Peyer's patch (tissue), 4 donors: ENCODE measurements around the gene RPL27.

Experiments
- CTCF ChIP-seq, 6 experiments: fragments of 450-650 bp in 4 of 6; fragments of 200-600 bp in 2 of 6; sonication (generic) in 1 of 6; IDR thresholded peaks; one replicate each; pipeline ENCODE4 v1.5.1; 2017 to 2019; ENCODE audit warnings: antibody characterized with exemption in 6 of 6, mild to moderate bottlenecking in 3 of 6, moderate library complexity in 1 of 6
- POLR2A ChIP-seq, 2 donors: fragments of 450-650 bp; IDR thresholded peaks; one replicate each; pipeline ENCODE4 v1.5.1; 2017; ENCODE audit warnings: antibody characterized with exemption in 2 of 2, mild to moderate bottlenecking in 2 of 2, moderate library complexity in 2 of 2

- TF ChIP-seq CTCF (IDR thresholded peaks at IDR 0.05) (no peak), POLR2A (IDR thresholded peaks at IDR 0.05) (no peak)
Measured at GRCh38 chr17:42999003-42999525, 845 bp downstream of the RPL27 start.
